Erythroblast (primary cell): Measurements from ENCODE around the gene BEAN1.

Experiments used
- GATA1 ChIP-seq: IDR thresholded peaks from 2 replicates; pipeline ENCODE4 v1.6.1; 2011; ENCODE audit warnings: low read depth, mild to moderate bottlenecking, control low read depth, low read length, moderate library complexity
- POLR2A ChIP-seq: IDR thresholded peaks from 2 replicates; pipeline ENCODE4 v1.6.1; 2011; ENCODE audit warnings: mild to moderate bottlenecking, low read length

DNA sequence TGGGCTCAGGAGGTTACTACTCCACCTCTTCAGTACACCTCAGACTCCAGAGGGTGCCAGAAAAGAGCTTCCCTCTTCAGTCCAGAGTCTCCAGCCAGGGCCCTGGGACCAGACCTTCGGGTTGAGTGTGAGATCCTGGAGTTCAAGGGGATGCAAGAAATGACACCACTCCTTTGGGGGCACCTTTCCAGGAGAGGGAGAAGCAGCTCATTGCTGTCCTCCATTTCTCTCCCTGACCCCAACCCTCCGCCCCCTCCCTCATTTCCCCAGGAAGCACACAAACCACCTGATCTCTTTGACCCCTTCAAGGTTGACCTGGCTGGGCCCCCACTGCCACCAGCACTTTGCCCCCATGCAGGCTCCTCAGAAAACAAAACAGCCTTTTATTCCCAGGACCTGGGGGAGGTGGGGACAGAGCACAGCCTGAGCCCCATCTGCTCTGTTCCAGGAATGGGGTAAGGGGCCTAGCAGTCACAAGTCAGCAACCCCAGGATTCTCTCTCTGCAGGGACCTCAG is 39.2 kb upstream of the BEAN1 start:
- TF ChIP-seq POLR2A, result no peak
- TF ChIP-seq GATA1, result no peak
